A549 (cell line): Measurements from ENCODE around the gene MED27. TPM values are rescaled to one million over a fixed set of nuclear protein-coding genes. Genes with fewer than 3 reads are reported as not detected.

Experiments used
- ATAC-seq, 2 experiments: fragments of 200-7000 bp in 1 of 2; fragments of >200 bp in 1 of 2; cut with Nextera tagmentation in 1 of 2; cut with Tn5 transposase in 1 of 2; 3 replicates each; pipeline versions ENCODE4 v1.8.0 to v1.9.1; 2018 to 2020; ENCODE audit warnings: mild to moderate bottlenecking in 1 of 2, moderate library complexity in 1 of 2
- CTCF ChIA-PET: fragments of 300-600 bp; sonication (Branson Sonifier 250); formaldehyde crosslinking; extraction: SDS; loops from one replicate; lab custom pipeline; 2021; ENCODE audit warnings: antibody characterized with exemption, inconsistent platforms; lab: Yijun Ruan, JAX
- POLR2A ChIA-PET: fragments of 350-600 bp; formaldehyde crosslinking; extraction: SDS; loops from one replicate; lab custom pipeline; 2021; ENCODE audit warnings: antibody characterized with exemption, inconsistent platforms; lab: Yijun Ruan, JAX
- DNase-seq, 2 experiments: peaks; one replicate each; pipeline versions ENCODE4 v3.0.0 to v3.0.0-alpha.2; 2011 to 2016; ENCODE audit warnings: low read depth in 1 of 2, low spot score in 1 of 2
- FAIRE-seq: peaks from 2 replicates; lab custom pipeline; 2011; peaks lifted over from hg19 to GRCh38; lab: Jason Lieb, UNC
- H3K27ac ChIP-seq, 2 experiments: fragments of >200 bp; sonication (Bioruptor Twin); formaldehyde crosslinking; 3 replicates each; pipeline ENCODE4 v1.5.1; 2016 to 2017
- H3K4me1 ChIP-seq: fragments of >200 bp; sonication (Bioruptor Twin); formaldehyde crosslinking; 3 replicates; pipeline ENCODE4 v1.6.1; 2016
- H3K4me2 ChIP-seq: fragments of >200 bp; sonication (Bioruptor Twin); formaldehyde crosslinking; 3 replicates; pipeline ENCODE4 v1.6.1; 2016
- H3K4me3 ChIP-seq: fragments of >200 bp; sonication (Bioruptor Twin); formaldehyde crosslinking; 3 replicates; pipeline ENCODE4 v1.5.1; 2016
- H3K9me3 ChIP-seq: fragments of >200 bp; sonication (Bioruptor Twin); formaldehyde crosslinking; 3 replicates; pipeline ENCODE4 v1.6.1; 2016
- CBX8 ChIP-seq: fragments of 200-600 bp; sonication (generic); IDR thresholded peaks from 2 replicates; pipeline ENCODE4 v1.6.1; 2016
- CEBPB ChIP-seq, 2 experiments: fragments of >200 bp in 1 of 2; sonication (Bioruptor Twin) in 1 of 2; formaldehyde crosslinking in 1 of 2; IDR thresholded peaks; 2 replicates each; pipeline ENCODE4 v1.6.1; 2012 to 2016
- CHD2 ChIP-seq: fragments of 150-350 bp; IDR thresholded peaks from 2 replicates; pipeline ENCODE4 v1.6.1; 2014; ENCODE audit warnings: low read length; ENCODE audit not compliant: partially characterized antibody
- E2F6 ChIP-seq: IDR thresholded peaks from 2 replicates; pipeline ENCODE4 v1.6.1; 2012; ENCODE audit warnings: low read depth, borderline replicate concordance
- EHMT2 ChIP-seq: fragments of 200-600 bp; sonication (generic); IDR thresholded peaks from 2 replicates; pipeline ENCODE4 v1.6.1; 2016; ENCODE audit warnings: antibody characterized with exemption, low read depth, mild to moderate bottlenecking, moderate library complexity
- HEYL ChIP-seq: fragments of 250-450 bp; sonication (Bioruptor Pico); IDR thresholded peaks from 2 replicates; pipeline ENCODE4 v1.8.0; 2021; ENCODE audit warnings: mild to moderate bottlenecking, moderate library complexity
- HOXB5 ChIP-seq: fragments of 250-450 bp; sonication (Bioruptor Pico); IDR thresholded peaks from 2 replicates; pipeline ENCODE4 v1.5.0; 2020; ENCODE audit warnings: mild to moderate bottlenecking, moderate library complexity
- MAZ ChIP-seq: fragments of 150-350 bp; IDR thresholded peaks from 2 replicates; pipeline ENCODE4 v1.6.1; 2014; ENCODE audit warnings: antibody characterized with exemption, low read depth, low read length, borderline replicate concordance
- PBX3 ChIP-seq: IDR thresholded peaks from 2 replicates; pipeline ENCODE4 v1.6.1; 2012
- PHF8 ChIP-seq: fragments of 200-600 bp; sonication (generic); IDR thresholded peaks from 2 replicates; pipeline ENCODE4 v1.6.1; 2016; ENCODE audit warnings: low read depth, mild to moderate bottlenecking, antibody characterized with exemption, moderate library complexity, borderline replicate concordance
- POLR2A ChIP-seq: IDR thresholded peaks from 2 replicates; pipeline ENCODE4 v1.6.1; 2012; ENCODE audit warnings: mild to moderate bottlenecking, low read length
- RAD21 ChIP-seq, 2 experiments: fragments of >200 bp in 1 of 2; sonication (Bioruptor Twin) in 1 of 2; formaldehyde crosslinking in 1 of 2; IDR thresholded peaks in 1 of 2; conservative IDR thresholded peaks in 1 of 2; 2 replicates in 1 of 2; 3 replicates in 1 of 2; pipeline ENCODE4 v1.6.1; 2012 to 2018; ENCODE audit warnings: inconsistent platforms in 1 of 2
- RNF2 ChIP-seq: fragments of 200-600 bp; sonication (generic); IDR thresholded peaks from 2 replicates; pipeline ENCODE4 v1.6.1; 2016; ENCODE audit warnings: low read depth, mild to moderate bottlenecking, antibody characterized with exemption, moderate library complexity, borderline replicate concordance
- TFCP2L1 ChIP-seq: fragments of 250-450 bp; sonication (Bioruptor Pico); IDR thresholded peaks from 2 replicates; pipeline ENCODE4 v1.5.0; 2021; ENCODE audit warnings: mild to moderate bottlenecking
- TP53 ChIP-seq: fragments of 250-450 bp; sonication (Bioruptor Pico); IDR thresholded peaks from 2 replicates; pipeline ENCODE4 v1.5.0; 2021; ENCODE audit warnings: mild to moderate bottlenecking, moderate library complexity
- USF2 ChIP-seq: fragments of 450-650 bp; IDR thresholded peaks from 2 replicates; pipeline ENCODE4 v1.6.1; 2014; ENCODE audit warnings: antibody characterized with exemption
- WGBS: methylation state at CpG from one replicate; pipeline ENCODE4 v1.1.6; 2017; ENCODE audit errors: missing lambda C conversion rate; 5-methylcytosine and 5-hydroxymethylcytosine counted together
- polyA plus RNA-seq, 4 experiments: library from polyadenylated mRNA; depleted of rRNA in 3 of 4; stranded (reverse); fragments of >200 nt; fragmentation: RNase III in 1 of 4; extraction: RNeasy Plus Mini Kit Qiagen cat#74134 plus additional on column Dnase treatment in 1 of 4; gene quantifications; 2 replicates in 3 of 4; 3 replicates in 1 of 4; pipeline ENCODE4 v1.2.3, GENCODE V29; 2011 to 2017

The MED27 gene
- polyA plus RNA-seq, 2 of the 4 experiments (the other 2 are of a cell fraction), result 24.2 to 37.8 TPM

- Histone ChIP-seq H3K4me1 (no peaks in the 10 kb centered on the region), H3K4me2 (no peak overlapping the region), H3K4me3 (no peak overlapping the region), H3K27ac (no peak overlapping the region), H3K9me3 (no peaks in the 10 kb centered on the region)
- POLR2A ChIA-PET, result no interaction called here
- ATAC-seq (no peak), FAIRE-seq (no peak), DNase-seq (no peak)
- 20% methylated on average over 7 of the region's 7 CpGs for WGBS
- CTCF ChIA-PET, result interaction anchor here (0.8 kb wide), 1 partner anchor 128 kb away, joined by 4 read pairs; no protein-coding TSS in a partner anchor
- TF ChIP-seq TFCP2L1 (CRISPR knock-in tag), result no peak
Measured at GRCh38 chr9:132108728-132109127, 29.1 kb upstream of the MED27 start.

GRCh38 chr9:132099741-132100407, 20.2 kb upstream of the MED27 start:
- no peak overlapping the region for H3K4me3 ChIP-seq
- H3K4me2 ChIP-seq, result no peak overlapping the region
- no peaks in the 10 kb centered on the region for H3K9me3 ChIP-seq
- H3K27ac ChIP-seq, result no peak overlapping the region
- ATAC-seq (no peak), DNase-seq (no peak), FAIRE-seq (no peak)
- 24% methylated on average over 8 of the region's 8 CpGs for WGBS
- CTCF ChIA-PET, result interaction anchor here (0.6 to 0.9 kb wide), 2 partner anchors 70 to 537 kb away, joined by 3 read pairs; no protein-coding TSS in a partner anchor
- POLR2A ChIA-PET, result no interaction called here
- no peaks in the 10 kb centered on the region for H3K4me1 ChIP-seq
- TF ChIP-seq TP53 (CRISPR knock-in tag), result no peak
- no peak for TF ChIP-seq CHD2
- no peak for TF ChIP-seq PBX3
- TF ChIP-seq RAD21 (conservative IDR thresholded peaks at IDR 0.05 in 1 of 2, IDR thresholded peaks at IDR 0.05 in 1 of 2), result no peak
- TF ChIP-seq EHMT2, result no peak
- TF ChIP-seq MAZ, result no peak

- Histone ChIP-seq H3K9me3 (no peaks in the 10 kb centered on the region), H3K27ac (no peak overlapping the region), H3K4me1 (no peaks in the 10 kb centered on the region), H3K4me3 (no peak overlapping the region), H3K4me2 (no peak overlapping the region)
- ATAC-seq (no peak), FAIRE-seq (no peak), DNase-seq (no peak)
- ChIA-PET CTCF (interaction anchor here (0.9 kb wide), 1 partner anchor 71 kb away, joined by 3 read pairs; no protein-coding TSS in a partner anchor), POLR2A (no interaction called here)
- TF ChIP-seq E2F6 (no peak), PBX3 (no peak), USF2 (no peak), HOXB5 (CRISPR knock-in tag) (no peak), CBX8 (no peak), RNF2 (no peak), HEYL (CRISPR knock-in tag) (no peak), POLR2A (no peak), CEBPB (IDR thresholded peaks at IDR 0.05) (no peak), PHF8 (no peak), TP53 (CRISPR knock-in tag) (no peak)
- 54% methylated on average over 7 of the region's 7 CpGs for WGBS
Measured at GRCh38 chr9:132099167-132099566, 19.5 kb upstream of the MED27 start.
